Transverse colon (tissue), 4 donors: Measurements from ENCODE around the gene BRME1.

Source experiments
- EP300 ChIP-seq: sonication (generic); formaldehyde crosslinking; IDR thresholded peaks from one replicate; pipeline ENCODE4 v1.6.1; 2017; ENCODE audit warnings: antibody characterized with exemption, low read depth
- POLR2A ChIP-seq: fragments of 450-650 bp; IDR thresholded peaks from one replicate; pipeline ENCODE4 v1.6.1; 2016; ENCODE audit warnings: antibody characterized with exemption, mild to moderate bottlenecking, moderate library complexity
- POLR2AphosphoS5 ChIP-seq, 3 donors: sonication (generic); formaldehyde crosslinking; IDR thresholded peaks; one replicate each; pipeline ENCODE4 v1.6.1; 2016; ENCODE audit warnings: antibody characterized with exemption in 3 of 3
- TF ChIP-seq, protein P1 (sequence below), 5 experiments: fragments of 200-600 bp in 3 of 5; fragments of 450-650 bp in 2 of 5; sonication (generic) in 3 of 5; IDR thresholded peaks; 1 replicate in 2 of 5; 2 replicates in 3 of 5; pipeline ENCODE4 v1.5.1; 2016 to 2017; ENCODE audit warnings: antibody characterized with exemption in 5 of 5, inconsistent platforms in 3 of 5, mild to moderate bottlenecking in 2 of 5, moderate library complexity in 1 of 5

DNA sequence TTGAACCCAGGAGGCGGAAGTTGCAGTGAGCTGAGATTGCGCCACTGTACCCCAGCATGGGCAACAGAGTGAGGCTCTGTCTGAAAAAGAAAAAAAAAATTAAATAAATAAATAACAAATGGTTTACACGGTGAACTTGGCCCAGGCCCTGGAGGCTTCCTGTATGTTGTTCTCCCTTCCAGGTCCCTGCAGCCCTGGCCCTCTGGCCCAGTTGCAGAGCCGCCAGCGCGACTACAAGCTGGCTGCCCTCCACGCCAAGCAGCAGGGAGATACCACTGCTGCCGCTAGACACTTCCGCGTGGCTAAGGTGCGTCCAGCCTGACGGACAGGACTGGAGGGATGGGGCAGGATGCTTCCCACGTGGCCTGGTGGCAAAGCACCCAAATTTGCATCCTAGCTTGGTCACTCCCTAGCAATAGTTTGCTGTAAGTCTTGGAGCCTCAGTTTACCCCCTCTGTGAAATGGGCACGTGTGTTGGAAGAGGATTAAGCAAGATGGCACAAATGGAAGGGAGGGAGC lies 12.0 kb upstream of the BRME1 start:
- no peak for TF ChIP-seq POLR2A
- no peak for TF ChIP-seq POLR2AphosphoS5 (IDR thresholded peaks at IDR 0.05)
- TF ChIP-seq, protein P1, sequence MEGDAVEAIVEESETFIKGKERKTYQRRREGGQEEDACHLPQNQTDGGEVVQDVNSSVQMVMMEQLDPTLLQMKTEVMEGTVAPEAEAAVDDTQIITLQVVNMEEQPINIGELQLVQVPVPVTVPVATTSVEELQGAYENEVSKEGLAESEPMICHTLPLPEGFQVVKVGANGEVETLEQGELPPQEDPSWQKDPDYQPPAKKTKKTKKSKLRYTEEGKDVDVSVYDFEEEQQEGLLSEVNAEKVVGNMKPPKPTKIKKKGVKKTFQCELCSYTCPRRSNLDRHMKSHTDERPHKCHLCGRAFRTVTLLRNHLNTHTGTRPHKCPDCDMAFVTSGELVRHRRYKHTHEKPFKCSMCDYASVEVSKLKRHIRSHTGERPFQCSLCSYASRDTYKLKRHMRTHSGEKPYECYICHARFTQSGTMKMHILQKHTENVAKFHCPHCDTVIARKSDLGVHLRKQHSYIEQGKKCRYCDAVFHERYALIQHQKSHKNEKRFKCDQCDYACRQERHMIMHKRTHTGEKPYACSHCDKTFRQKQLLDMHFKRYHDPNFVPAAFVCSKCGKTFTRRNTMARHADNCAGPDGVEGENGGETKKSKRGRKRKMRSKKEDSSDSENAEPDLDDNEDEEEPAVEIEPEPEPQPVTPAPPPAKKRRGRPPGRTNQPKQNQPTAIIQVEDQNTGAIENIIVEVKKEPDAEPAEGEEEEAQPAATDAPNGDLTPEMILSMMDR (IDR thresholded peaks at IDR 0.05), result no peak
- no peak for TF ChIP-seq EP300
